CD14-positive monocyte (primary cell): Measurements from ENCODE around the gene CFL1. TPM values are rescaled to one million over a fixed set of nuclear protein-coding genes. Genes with fewer than 3 reads are reported as not detected.

Experiments used
- DNase-seq, 3 donors: peaks; one replicate each; pipeline ENCODE4 v3.0.0-alpha.2; 2011 to 2022
- H2AFZ ChIP-seq: 2 replicates; pipeline ENCODE4 v1.6.0; 2012; ENCODE audit warnings: mild to moderate bottlenecking, low read depth, low read length, inconsistent platforms; ENCODE audit not compliant: insufficient read depth, poor library complexity, severe bottlenecking
- H3K27ac ChIP-seq, 2 donors: 1 replicate in 1 of 2; 2 replicates in 1 of 2; pipeline ENCODE4 v1.5.1; 2012 to 2013; ENCODE audit warnings: low read length in 2 of 2, control low read depth in 1 of 2, inconsistent platforms in 1 of 2, low read depth in 1 of 2, mild to moderate bottlenecking in 1 of 2
- H3K27me3 ChIP-seq, 2 donors: one replicate each; pipeline versions ENCODE4 v1.6.0 to v1.6.1; 2011 to 2013; ENCODE audit warnings: low read length in 2 of 2; ENCODE audit not compliant: control insufficient read depth in 2 of 2, insufficient read depth in 2 of 2
- H3K36me3 ChIP-seq, 2 donors: replicated peaks in 1 of 2; 1 replicate in 1 of 2; 2 replicates in 1 of 2; pipeline versions ENCODE4 v1.5.1 to v1.6.1; 2012 to 2013; ENCODE audit warnings: low read length in 2 of 2, control low read depth in 1 of 2, inconsistent platforms in 1 of 2, mild to moderate bottlenecking in 1 of 2; ENCODE audit not compliant: insufficient read depth in 2 of 2, control insufficient read depth in 1 of 2
- H3K4me1 ChIP-seq, 2 donors: 1 replicate in 1 of 2; 2 replicates in 1 of 2; pipeline versions ENCODE4 v1.5.1 to v1.6.1; 2012 to 2013; ENCODE audit warnings: low read length in 2 of 2, control low read depth in 1 of 2, inconsistent platforms in 1 of 2, mild to moderate bottlenecking in 1 of 2, moderate library complexity in 1 of 2; ENCODE audit not compliant: insufficient read depth in 2 of 2, control insufficient read depth in 1 of 2
- H3K4me2 ChIP-seq: replicated peaks from 2 replicates; pipeline ENCODE3; 2012; ENCODE audit warnings: low read length, moderate library complexity, mild to moderate bottlenecking; ENCODE audit not compliant: poor library complexity, severe bottlenecking; ENCODE audit errors: extremely low read depth
- H3K4me3 ChIP-seq, 3 experiments: fragments of 200-600 bp in 1 of 3; sonication (generic) in 1 of 3; replicated peaks in 1 of 3; 1 replicate in 2 of 3; 2 replicates in 1 of 3; pipeline ENCODE4 v1.5.1; 2011 to 2013; ENCODE audit warnings: low read length in 3 of 3, mild to moderate bottlenecking in 3 of 3, control low read depth in 2 of 3, low read depth in 2 of 3, inconsistent platforms in 1 of 3, moderate library complexity in 1 of 3
- H3K79me2 ChIP-seq: 2 replicates; pipeline ENCODE4 v1.6.0; 2012; ENCODE audit warnings: mild to moderate bottlenecking, control low read depth, inconsistent platforms, low read length, moderate library complexity; ENCODE audit not compliant: insufficient read depth
- H3K9ac ChIP-seq: 2 replicates; pipeline ENCODE4 v1.6.0; 2017; ENCODE audit warnings: low read length, mild to moderate bottlenecking; ENCODE audit not compliant: insufficient read depth, poor library complexity, severe bottlenecking
- H3K9me3 ChIP-seq, 2 donors: replicated peaks in 1 of 2; 1 replicate in 1 of 2; 2 replicates in 1 of 2; pipeline versions ENCODE4 v1.5.1 to v1.6.1; 2012 to 2013; ENCODE audit warnings: low read length in 2 of 2, control low read depth in 1 of 2; ENCODE audit not compliant: control insufficient read depth in 1 of 2, insufficient read depth in 1 of 2
- H4K20me1 ChIP-seq: 2 replicates; pipeline ENCODE4 v1.6.0; 2012; ENCODE audit warnings: mild to moderate bottlenecking, low read length, control low read depth, moderate library complexity; ENCODE audit not compliant: insufficient read depth
- H3K27ac Mint-ChIP-seq, 7 donors: one replicate each; pipeline ENCODE4 v1.8.0; 2020; ENCODE audit warnings: mild to moderate bottlenecking in 7 of 7, mixed read lengths in 7 of 7, moderate library complexity in 6 of 7, inconsistent platforms in 2 of 7
- H3K27me3 Mint-ChIP-seq, 3 donors: one replicate each; pipeline ENCODE4 v1.8.0; 2021 to 2022; ENCODE audit warnings: low read depth in 3 of 3, mild to moderate bottlenecking in 3 of 3, mixed read lengths in 3 of 3, moderate library complexity in 3 of 3, inconsistent platforms in 1 of 3
- H3K36me3 Mint-ChIP-seq, 2 donors: one replicate each; pipeline ENCODE4 v1.8.0; 2020; ENCODE audit warnings: mixed read lengths in 2 of 2, inconsistent platforms in 1 of 2, mild to moderate bottlenecking in 1 of 2
- H3K4me1 Mint-ChIP-seq: one replicate; pipeline ENCODE4 v1.8.0; 2020; ENCODE audit warnings: mild to moderate bottlenecking, mixed read lengths
- H3K4me3 Mint-ChIP-seq, 2 donors: one replicate each; pipeline ENCODE4 v1.8.0; 2020; ENCODE audit warnings: mild to moderate bottlenecking in 2 of 2, mixed read lengths in 2 of 2, moderate library complexity in 1 of 2
- H3K9me3 Mint-ChIP-seq, 7 donors: one replicate each; pipeline ENCODE4 v1.8.0; 2020 to 2022; ENCODE audit warnings: mixed read lengths in 7 of 7, mild to moderate bottlenecking in 6 of 7, moderate library complexity in 6 of 7, inconsistent platforms in 2 of 7
- WGBS: methylation state at CpG from one replicate; pipeline ENCODE4 v1.1.5; 2013; ENCODE audit warnings: missing lambda C conversion rate; ENCODE audit not compliant: insufficient coverage; 5-methylcytosine and 5-hydroxymethylcytosine counted together
- intact Hi-C, 2 donors: fragments of 100-400 bp; cut with micrococcal nuclease; formaldehyde crosslinking; loops; one replicate each; pipeline versions ENCODE4 v1.15.0 to v1.15.1; 2023
- polyA plus RNA-seq, 3 donors: library from polyadenylated mRNA; depleted of rRNA in 1 of 3; unstranded in 2 of 3; stranded (reverse) in 1 of 3; fragments of 300-500 nt in 2 of 3; fragments of >200 nt in 1 of 3; fragmentation: Illumina TruSeq in 2 of 3; gene quantifications; 1 replicate in 2 of 3; 2 replicates in 1 of 3; pipeline ENCODE4 v1.2.3, GENCODE V29; 2012 to 2021
- TF ChIP-seq, protein P1 (sequence below): fragments of 200-600 bp; IDR thresholded peaks from one replicate; pipeline ENCODE4 v1.8.0; 2022; ENCODE audit warnings: antibody characterized with exemption, mild to moderate bottlenecking

CFL1 gene
- polyA plus RNA-seq, 3 donors: 1,281 to 2,233 (median 1,889) TPM

- Histone ChIP-seq H3K4me3 (no peak overlapping the region), H3K9me3 (no peaks in the 10 kb centered on the region), H3K36me3 (peaks cover 0 to 2% of the 10 kb centered on the region in 2 donors), H3K4me1 (peaks cover 23 to 44% of the 10 kb centered on the region in 2 donors), H3K79me2 (no peaks in the 10 kb centered on the region), H3K4me2 (peak overlapping the region; percentile 97), H3K27ac (no peak overlapping the region), H3K27me3 (no peaks in the 10 kb centered on the region), H3K9ac (no peak overlapping the region), H4K20me1 (peaks cover 5% of the 10 kb centered on the region), H2AFZ (no peak overlapping the region)
- Mint-ChIP-seq H3K4me3 (peak overlapping the region; percentile 62 to 72), H3K9me3 (peaks cover 0 to 4% (median 0%) of the 10 kb centered on the region in 7 donors), H3K27ac (peak overlapping the region in 2 of 7 donors; percentile 3 to 61), H3K36me3 (peaks cover 3 to 6% of the 10 kb centered on the region in 2 donors), H3K4me1 (peaks cover 28% of the 10 kb centered on the region), H3K27me3 (peaks cover 8 to 32% (median 29%) of the 10 kb centered on the region in 3 donors)
- DNase-seq: no peak
- WGBS: 72% methylated on average over 23 of the region's 26 CpGs
- intact Hi-C loops: loop anchor here in 1 of 2 donors (2.0 kb wide), 1 partner anchor 13 kb away; the partner anchor contains the start of gene CFL1
- TF ChIP-seq, protein P1, sequence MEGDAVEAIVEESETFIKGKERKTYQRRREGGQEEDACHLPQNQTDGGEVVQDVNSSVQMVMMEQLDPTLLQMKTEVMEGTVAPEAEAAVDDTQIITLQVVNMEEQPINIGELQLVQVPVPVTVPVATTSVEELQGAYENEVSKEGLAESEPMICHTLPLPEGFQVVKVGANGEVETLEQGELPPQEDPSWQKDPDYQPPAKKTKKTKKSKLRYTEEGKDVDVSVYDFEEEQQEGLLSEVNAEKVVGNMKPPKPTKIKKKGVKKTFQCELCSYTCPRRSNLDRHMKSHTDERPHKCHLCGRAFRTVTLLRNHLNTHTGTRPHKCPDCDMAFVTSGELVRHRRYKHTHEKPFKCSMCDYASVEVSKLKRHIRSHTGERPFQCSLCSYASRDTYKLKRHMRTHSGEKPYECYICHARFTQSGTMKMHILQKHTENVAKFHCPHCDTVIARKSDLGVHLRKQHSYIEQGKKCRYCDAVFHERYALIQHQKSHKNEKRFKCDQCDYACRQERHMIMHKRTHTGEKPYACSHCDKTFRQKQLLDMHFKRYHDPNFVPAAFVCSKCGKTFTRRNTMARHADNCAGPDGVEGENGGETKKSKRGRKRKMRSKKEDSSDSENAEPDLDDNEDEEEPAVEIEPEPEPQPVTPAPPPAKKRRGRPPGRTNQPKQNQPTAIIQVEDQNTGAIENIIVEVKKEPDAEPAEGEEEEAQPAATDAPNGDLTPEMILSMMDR: no peak
Measured at GRCh38 chr11:65871811-65872548, 14.0 kb upstream of the CFL1 start.

DNA sequence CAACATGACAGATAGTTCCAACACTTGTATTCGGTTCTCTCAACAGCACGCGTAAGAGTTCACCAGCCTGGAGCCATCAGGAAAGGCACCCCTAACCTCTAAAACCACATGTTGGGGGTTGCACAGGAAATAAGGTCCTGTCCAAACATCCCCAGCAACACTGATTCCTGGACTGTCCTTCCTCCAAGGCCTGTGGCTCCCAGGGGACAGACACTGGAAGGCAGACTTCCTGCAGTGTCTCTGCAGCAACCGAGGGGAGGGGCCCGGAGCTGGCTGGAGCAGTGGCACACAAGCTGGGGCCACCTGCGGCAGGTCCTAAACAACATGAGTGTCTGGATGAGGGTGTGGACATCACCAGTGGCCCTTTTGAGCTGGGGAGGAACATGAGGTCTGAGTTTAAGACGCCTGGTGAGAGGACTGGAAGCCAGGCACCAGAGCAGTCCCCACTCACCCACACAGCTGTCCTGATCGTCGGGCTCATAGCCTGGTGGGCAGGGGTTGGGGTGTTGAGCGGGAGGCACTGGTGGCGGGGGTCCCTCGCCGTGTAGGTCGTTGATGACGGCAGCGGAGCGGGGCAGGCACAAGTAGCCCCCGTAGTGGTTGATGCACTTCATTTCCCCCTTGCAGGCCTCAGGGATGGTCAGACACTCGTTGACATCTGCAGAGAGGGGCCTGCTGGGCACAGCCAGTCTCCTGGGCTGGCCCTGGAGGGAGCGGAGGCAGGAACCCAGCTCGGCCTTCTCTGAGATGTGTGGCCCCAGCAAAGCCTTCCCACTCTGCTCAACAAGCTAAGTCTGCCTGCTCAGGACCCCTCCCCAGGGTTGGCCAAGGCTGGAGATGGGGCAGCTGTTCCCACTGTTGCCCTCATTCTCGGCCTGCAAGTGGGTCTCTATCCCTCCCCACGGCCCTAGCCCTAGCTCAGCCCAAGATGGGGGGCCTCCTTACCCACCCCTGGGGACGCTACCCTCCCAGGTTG, 13.0 kb upstream of the CFL1 start:
- no peak for DNase-seq
- no peaks in the 10 kb centered on the region for H3K27me3 ChIP-seq
- H3K79me2 ChIP-seq: no peaks in the 10 kb centered on the region
- Mint-ChIP-seq H3K4me3 (peak overlapping the region; percentile 26 to 51), H3K9me3 (peaks cover 0 to 4% (median 0%) of the 10 kb centered on the region in 7 donors), H3K4me1 (peaks cover 34% of the 10 kb centered on the region), H3K27me3 (peaks cover 6 to 32% (median 29%) of the 10 kb centered on the region in 3 donors), H3K36me3 (peaks cover 9 to 15% of the 10 kb centered on the region in 2 donors), H3K27ac (peak overlapping the region in 2 of 7 donors; percentile 37 to 73)
- no peak overlapping the region for H2AFZ ChIP-seq
- H3K4me1 ChIP-seq: peaks cover 23 to 45% of the 10 kb centered on the region in 2 donors
- no peak overlapping the region for H3K27ac ChIP-seq
- H3K36me3 ChIP-seq: peaks cover 7 to 10% of the 10 kb centered on the region in 2 donors
- no peak overlapping the region for H3K4me2 ChIP-seq
- H3K9me3 ChIP-seq: no peaks in the 10 kb centered on the region
- 39% methylated on average over 14 of the region's 24 CpGs for WGBS
- H4K20me1 ChIP-seq: peaks cover 12% of the 10 kb centered on the region
- no peak overlapping the region for H3K9ac ChIP-seq
- H3K4me3 ChIP-seq: no peak overlapping the region
- TF ChIP-seq, protein P1: no peak
- intact Hi-C loops: no loop called here
